ENCODE results near the gene PTPRA.

The PTPRA gene

GRCh38 chr20:2871661-2872458 is 1.4 kb upstream of the PTPRA start:
- Histone ChIP-seq H3K4me1 (ENCODE audit: control insufficient read depth in 2 of 2, insufficient read depth in 2 of 2, low read length in 2 of 2) (peaks cover 17 to 26% of the 10 kb centered on the region in 2 donors), H3K9ac (ENCODE audit: low read depth in 1 of 2, low read length in 2 of 2) (peak overlapping the region; percentile 74 to 76), H3K36me3 (ENCODE audit: control insufficient read depth in 2 of 2, insufficient read depth in 2 of 2, low read length in 2 of 2) (no peaks in the 10 kb centered on the region)

GRCh38 chr20:2872459-2873009 is 747 bp upstream of the PTPRA start:
- H3K4me3 ChIP-seq (ENCODE audit: low read length in 2 of 2) = peak overlapping the region; percentile 89 to 96
- H3K27ac ChIP-seq (ENCODE audit: low read depth in 2 of 2, low read length in 2 of 2) = peak overlapping the region in 1 of 2 donors; percentile 32
- H3K4me1 ChIP-seq (ENCODE audit: control insufficient read depth in 2 of 2, insufficient read depth in 2 of 2, low read length in 2 of 2) = peaks cover 17 to 26% of the 10 kb centered on the region in 2 donors
- H3K9me3 ChIP-seq (ENCODE audit: control insufficient read depth in 2 of 2, low read length in 2 of 2) = no peaks in the 10 kb centered on the region
- peaks cover 11 to 15% of the 10 kb centered on the region in 2 donors for H3K27me3 ChIP-seq (ENCODE audit: control insufficient read depth in 2 of 2, insufficient read depth in 2 of 2, low read length in 2 of 2)
- no peaks in the 10 kb centered on the region for H3K36me3 ChIP-seq (ENCODE audit: control insufficient read depth in 2 of 2, insufficient read depth in 2 of 2, low read length in 2 of 2)
- peak overlapping the region; percentile 74 to 76 for H3K9ac ChIP-seq (ENCODE audit: low read depth in 1 of 2, low read length in 2 of 2)

More at GRCh38 chr20:2871661-2872458, 1.4 kb upstream of the PTPRA start:
- no peaks in the 10 kb centered on the region for H3K9me3 ChIP-seq (ENCODE audit: control insufficient read depth in 2 of 2, low read length in 2 of 2)
- no peak overlapping the region for H3K27ac ChIP-seq (ENCODE audit: low read depth in 2 of 2, low read length in 2 of 2)
- peaks cover 11 to 15% of the 10 kb centered on the region in 2 donors for H3K27me3 ChIP-seq (ENCODE audit: control insufficient read depth in 2 of 2, insufficient read depth in 2 of 2, low read length in 2 of 2)
- peak overlapping the region; percentile 89 to 96 for H3K4me3 ChIP-seq (ENCODE audit: low read length in 2 of 2)

- Histone ChIP-seq H3K36me3 (ENCODE audit: control insufficient read depth in 2 of 2, insufficient read depth in 2 of 2, low read length in 2 of 2) (no peaks in the 10 kb centered on the region), H3K4me1 (ENCODE audit: control insufficient read depth in 2 of 2, insufficient read depth in 2 of 2, low read length in 2 of 2) (peaks cover 17 to 26% of the 10 kb centered on the region in 2 donors)
Measured at GRCh38 chr20:2873747-2874041, 413 bp downstream of the PTPRA start.

GRCh38 chr20:2874456-2874855 is 1.2 kb downstream of the PTPRA start:
- H3K27me3 ChIP-seq (ENCODE audit: control insufficient read depth in 2 of 2, insufficient read depth in 2 of 2, low read length in 2 of 2) = peaks cover 11 to 15% of the 10 kb centered on the region in 2 donors
- H3K9me3 ChIP-seq (ENCODE audit: control insufficient read depth in 2 of 2, low read length in 2 of 2) = no peaks in the 10 kb centered on the region
- peaks cover 21 to 28% of the 10 kb centered on the region in 2 donors for H3K4me1 ChIP-seq (ENCODE audit: control insufficient read depth in 2 of 2, insufficient read depth in 2 of 2, low read length in 2 of 2)
- peak overlapping the region; percentile 74 to 76 for H3K9ac ChIP-seq (ENCODE audit: low read depth in 1 of 2, low read length in 2 of 2)
- no peaks in the 10 kb centered on the region for H3K36me3 ChIP-seq (ENCODE audit: control insufficient read depth in 2 of 2, insufficient read depth in 2 of 2, low read length in 2 of 2)
- H3K27ac ChIP-seq (ENCODE audit: low read depth in 2 of 2, low read length in 2 of 2) = no peak overlapping the region
- peak overlapping the region; percentile 89 to 96 for H3K4me3 ChIP-seq (ENCODE audit: low read length in 2 of 2)

More at GRCh38 chr20:2873747-2874041, 413 bp downstream of the PTPRA start:
- Histone ChIP-seq H3K4me3 (ENCODE audit: low read length in 2 of 2) (peak overlapping the region; percentile 89 to 96), H3K9ac (ENCODE audit: low read depth in 1 of 2, low read length in 2 of 2) (peak overlapping the region; percentile 74 to 76), H3K27me3 (ENCODE audit: control insufficient read depth in 2 of 2, insufficient read depth in 2 of 2, low read length in 2 of 2) (peaks cover 11 to 15% of the 10 kb centered on the region in 2 donors), H3K9me3 (ENCODE audit: control insufficient read depth in 2 of 2, low read length in 2 of 2) (no peaks in the 10 kb centered on the region), H3K27ac (ENCODE audit: low read depth in 2 of 2, low read length in 2 of 2) (peak overlapping the region; percentile 32 to 57)

GRCh38 chr20:2875690-2876203 is 2.5 kb downstream of the PTPRA start:
- H3K36me3 ChIP-seq (ENCODE audit: control insufficient read depth in 2 of 2, insufficient read depth in 2 of 2, low read length in 2 of 2) = no peaks in the 10 kb centered on the region
- H3K9me3 ChIP-seq (ENCODE audit: control insufficient read depth in 2 of 2, low read length in 2 of 2) = no peaks in the 10 kb centered on the region
- H3K27me3 ChIP-seq (ENCODE audit: control insufficient read depth in 2 of 2, insufficient read depth in 2 of 2, low read length in 2 of 2) = peaks cover 11 to 13% of the 10 kb centered on the region in 2 donors
- no peak overlapping the region for H3K4me3 ChIP-seq (ENCODE audit: low read length in 2 of 2)
- H3K9ac ChIP-seq (ENCODE audit: low read depth in 1 of 2, low read length in 2 of 2) = no peak overlapping the region
- H3K4me1 ChIP-seq (ENCODE audit: control insufficient read depth in 2 of 2, insufficient read depth in 2 of 2, low read length in 2 of 2) = peaks cover 21 to 28% of the 10 kb centered on the region in 2 donors
- no peak overlapping the region for H3K27ac ChIP-seq (ENCODE audit: low read depth in 2 of 2, low read length in 2 of 2)

GRCh38 chr20:2878515-2878914 is 5.2 kb downstream of the PTPRA start:
- Histone ChIP-seq H3K9me3 (ENCODE audit: control insufficient read depth in 2 of 2, low read length in 2 of 2) (no peaks in the 10 kb centered on the region), H3K27me3 (ENCODE audit: control insufficient read depth in 2 of 2, insufficient read depth in 2 of 2, low read length in 2 of 2) (no peaks in the 10 kb centered on the region), H3K4me1 (ENCODE audit: control insufficient read depth in 2 of 2, insufficient read depth in 2 of 2, low read length in 2 of 2) (peaks cover 14 to 17% of the 10 kb centered on the region in 2 donors), H3K9ac (ENCODE audit: low read depth in 1 of 2, low read length in 2 of 2) (no peak overlapping the region), H3K36me3 (ENCODE audit: control insufficient read depth in 2 of 2, insufficient read depth in 2 of 2, low read length in 2 of 2) (no peaks in the 10 kb centered on the region), H3K27ac (ENCODE audit: low read depth in 2 of 2, low read length in 2 of 2) (no peak overlapping the region), H3K4me3 (ENCODE audit: low read length in 2 of 2) (no peak overlapping the region)

GRCh38 chr20:2879146-2879545 is 5.9 kb downstream of the PTPRA start:
- Histone ChIP-seq H3K4me3 (ENCODE audit: low read length in 2 of 2) (no peak overlapping the region), H3K27ac (ENCODE audit: low read depth in 2 of 2, low read length in 2 of 2) (no peak overlapping the region), H3K36me3 (ENCODE audit: control insufficient read depth in 2 of 2, insufficient read depth in 2 of 2, low read length in 2 of 2) (no peaks in the 10 kb centered on the region), H3K4me1 (ENCODE audit: control insufficient read depth in 2 of 2, insufficient read depth in 2 of 2, low read length in 2 of 2) (peaks cover 12 to 17% of the 10 kb centered on the region in 2 donors), H3K9me3 (ENCODE audit: control insufficient read depth in 2 of 2, low read length in 2 of 2) (no peaks in the 10 kb centered on the region), H3K27me3 (ENCODE audit: control insufficient read depth in 2 of 2, insufficient read depth in 2 of 2, low read length in 2 of 2) (no peaks in the 10 kb centered on the region), H3K9ac (ENCODE audit: low read depth in 1 of 2, low read length in 2 of 2) (no peak overlapping the region)

GRCh38 chr20:2880650-2881049 is 7.4 kb downstream of the PTPRA start:
- H3K27ac ChIP-seq (ENCODE audit: low read depth in 2 of 2, low read length in 2 of 2) = no peak overlapping the region
- H3K36me3 ChIP-seq (ENCODE audit: control insufficient read depth in 2 of 2, insufficient read depth in 2 of 2, low read length in 2 of 2) = no peaks in the 10 kb centered on the region
- no peaks in the 10 kb centered on the region for H3K9me3 ChIP-seq (ENCODE audit: control insufficient read depth in 2 of 2, low read length in 2 of 2)
- no peaks in the 10 kb centered on the region for H3K27me3 ChIP-seq (ENCODE audit: control insufficient read depth in 2 of 2, insufficient read depth in 2 of 2, low read length in 2 of 2)
- no peak overlapping the region for H3K4me3 ChIP-seq (ENCODE audit: low read length in 2 of 2)
- peaks cover 2 to 5% of the 10 kb centered on the region in 2 donors for H3K4me1 ChIP-seq (ENCODE audit: control insufficient read depth in 2 of 2, insufficient read depth in 2 of 2, low read length in 2 of 2)
- no peak overlapping the region for H3K9ac ChIP-seq (ENCODE audit: low read depth in 1 of 2, low read length in 2 of 2)

GRCh38 chr20:2883726-2884637 is 10.7 kb downstream of the PTPRA start:
- Histone ChIP-seq H3K4me1 (ENCODE audit: control insufficient read depth in 2 of 2, insufficient read depth in 2 of 2, low read length in 2 of 2) (peaks cover 2 to 5% of the 10 kb centered on the region in 2 donors), H3K9me3 (ENCODE audit: control insufficient read depth in 2 of 2, low read length in 2 of 2) (no peaks in the 10 kb centered on the region), H3K27ac (ENCODE audit: low read depth in 2 of 2, low read length in 2 of 2) (no peak overlapping the region), H3K27me3 (ENCODE audit: control insufficient read depth in 2 of 2, insufficient read depth in 2 of 2, low read length in 2 of 2) (no peaks in the 10 kb centered on the region), H3K4me3 (ENCODE audit: low read length in 2 of 2) (no peak overlapping the region), H3K36me3 (ENCODE audit: control insufficient read depth in 2 of 2, insufficient read depth in 2 of 2, low read length in 2 of 2) (no peaks in the 10 kb centered on the region), H3K9ac (ENCODE audit: low read depth in 1 of 2, low read length in 2 of 2) (no peak overlapping the region)
